ENCODE results near the gene ARHGAP6.

Gene ARHGAP6

GRCh38 chrX:11458170-11458569 is 207.6 kb downstream of the ARHGAP6 start:
- DNase-seq, result no peak

- no peak for DNase-seq
Measured at GRCh38 chrX:11451151-11451550, 214.6 kb downstream of the ARHGAP6 start.

- DNase-seq, result no peak
Measured at GRCh38 chrX:11450354-11450753, 215.4 kb downstream of the ARHGAP6 start.

- DNase-seq, result no peak
Measured at GRCh38 chrX:11449613-11450012, 216.1 kb downstream of the ARHGAP6 start.

GRCh38 chrX:11447418-11447817 is 218.3 kb downstream of the ARHGAP6 start:
- DNase-seq, result no peak

- DNase-seq, result no peak
Measured at GRCh38 chrX:11446949-11447348, 218.8 kb downstream of the ARHGAP6 start.

GRCh38 chrX:11446336-11446735 is 219.4 kb downstream of the ARHGAP6 start:
- DNase-seq, result no peak

- DNase-seq, result peak; percentile 16 to 21
Measured at GRCh38 chrX:11445540-11445939, 220.2 kb downstream of the ARHGAP6 start.

GRCh38 chrX:11444052-11444451 is 221.7 kb downstream of the ARHGAP6 start:
- no peak for DNase-seq

GRCh38 chrX:11439846-11440245 is 225.9 kb downstream of the ARHGAP6 start:
- no peak for DNase-seq

- no peak for DNase-seq
Measured at GRCh38 chrX:11438767-11439166, 227.0 kb downstream of the ARHGAP6 start.

GRCh38 chrX:11438380-11438723 is 227.4 kb downstream of the ARHGAP6 start:
- no peak for DNase-seq

- DNase-seq, result peak in 1 of 2 donors; percentile 7
Measured at GRCh38 chrX:11437642-11438379, 227.9 kb downstream of the ARHGAP6 start.

- no peak for DNase-seq
Measured at GRCh38 chrX:11435568-11435967, 230.2 kb downstream of the ARHGAP6 start.

- no peak for DNase-seq
Measured at GRCh38 chrX:11434607-11435006, 231.1 kb downstream of the ARHGAP6 start.

- DNase-seq, result peak; percentile 74 to 91
Measured at GRCh38 chrX:11431786-11432185, 233.9 kb downstream of the ARHGAP6 start.

- peak in 1 of 2 donors; percentile 42 for DNase-seq
Measured at GRCh38 chrX:11430271-11430670, 235.4 kb downstream of the ARHGAP6 start.

- peak in 1 of 2 donors; percentile 21 for DNase-seq
Measured at GRCh38 chrX:11429538-11430085, 236.1 kb downstream of the ARHGAP6 start.

GRCh38 chrX:11427453-11428071 is 238.2 kb downstream of the ARHGAP6 start:
- DNase-seq, result peak in 1 of 2 donors; percentile 26

GRCh38 chrX:11426712-11427452 is 238.8 kb downstream of the ARHGAP6 start:
- no peak for DNase-seq

- DNase-seq, result no peak
Measured at GRCh38 chrX:11424903-11425674, 240.6 kb downstream of the ARHGAP6 start.

GRCh38 chrX:11423949-11424348 is 241.8 kb downstream of the ARHGAP6 start:
- DNase-seq, result no peak

GRCh38 chrX:11423362-11423818 is 242.3 kb downstream of the ARHGAP6 start:
- DNase-seq, result peak; percentile 42 to 49

Data from inflammatory macrophage treated with lipopolysaccharide for 1 hour (primary cell).